Fibroblast of lung (primary cell): ENCODE results near the gene MKI67. TPM values are rescaled to one million over a fixed set of nuclear protein-coding genes. Genes with fewer than 3 reads are reported as not detected.
A peak's percentile ranks its signal among the peaks of the same experiment; 100 is the strongest.

Experiments used
- DNase-seq, 2 donors: peaks; one replicate each; pipeline versions ENCODE4 v3.0.0 to v3.0.0-alpha.2; 2010; ENCODE audit warnings: low read depth in 2 of 2
- H2AFZ ChIP-seq: 2 replicates; pipeline ENCODE4 v1.5.1; 2012; ENCODE audit warnings: low read length, control low read depth, inconsistent platforms
- H3K27ac ChIP-seq: 2 replicates; pipeline ENCODE4 v1.5.1; 2011; ENCODE audit warnings: low read length, control low read depth; ENCODE audit not compliant: insufficient read depth
- H3K27me3 ChIP-seq: 2 replicates; pipeline ENCODE4 v1.5.1; 2011; ENCODE audit warnings: mild to moderate bottlenecking, low read length; ENCODE audit not compliant: control insufficient read depth, insufficient read depth
- H3K36me3 ChIP-seq: 2 replicates; pipeline ENCODE4 v1.5.1; 2011; ENCODE audit warnings: low read length; ENCODE audit not compliant: control insufficient read depth, insufficient read depth
- H3K4me1 ChIP-seq: 2 replicates; pipeline ENCODE4 v1.5.1; 2011; ENCODE audit warnings: low read length; ENCODE audit not compliant: control insufficient read depth, insufficient read depth; ENCODE audit errors: extremely low read depth
- H3K4me2 ChIP-seq: 2 replicates; pipeline ENCODE4 v1.5.1; 2011; ENCODE audit warnings: low read length, control low read depth; ENCODE audit not compliant: insufficient read depth; ENCODE audit errors: extremely low read depth
- H3K4me3 ChIP-seq, 4 experiments: fragments of 200-600 bp in 1 of 4; sonication (generic) in 1 of 4; replicated peaks in 1 of 4; 2 replicates each; pipeline ENCODE4 v1.5.1; 2011 to 2016; ENCODE audit warnings: low read length in 4 of 4, low read depth in 3 of 4, mild to moderate bottlenecking in 3 of 4, control low read depth in 2 of 4, inconsistent platforms in 1 of 4, mixed read lengths in 1 of 4; ENCODE audit not compliant: insufficient read depth in 1 of 4; ENCODE audit errors: control extremely low read depth in 1 of 4
- H3K79me2 ChIP-seq: 2 replicates; pipeline ENCODE4 v1.5.1; 2012; ENCODE audit warnings: mild to moderate bottlenecking, low read length, inconsistent platforms; ENCODE audit not compliant: control insufficient read depth, insufficient read depth
- H3K9ac ChIP-seq: 2 replicates; pipeline ENCODE4 v1.5.1; 2011; ENCODE audit warnings: mild to moderate bottlenecking, low read length, control low read depth; ENCODE audit not compliant: insufficient read depth
- H3K9me3 ChIP-seq: 2 replicates; pipeline ENCODE4 v1.5.1; 2012; ENCODE audit warnings: low read depth, low read length; ENCODE audit not compliant: control insufficient read depth, insufficient read depth
- H4K20me1 ChIP-seq: 2 replicates; pipeline ENCODE4 v1.5.1; 2011; ENCODE audit warnings: low read length; ENCODE audit not compliant: control insufficient read depth, insufficient read depth; ENCODE audit errors: extremely low read depth
- CTCF ChIP-seq, 2 donors: IDR thresholded peaks in 1 of 2; conservative IDR thresholded peaks in 1 of 2; 1 replicate in 1 of 2; 2 replicates in 1 of 2; pipeline ENCODE4 v1.5.1; 2011 to 2012; ENCODE audit warnings: low read length in 2 of 2, control low read depth in 1 of 2, inconsistent platforms in 1 of 2, low read depth in 1 of 2, mild to moderate bottlenecking in 1 of 2
- EZH2 ChIP-seq: IDR thresholded peaks from 2 replicates; pipeline ENCODE4 v1.5.1; 2012; ENCODE audit warnings: low read length, control low read depth, mild to moderate bottlenecking; ENCODE audit errors: missing control alignments
- polyA minus RNA-seq: library from RNA; depleted of rRNA, polyadenylated mRNA; stranded (reverse); fragments of >200 nt; gene quantifications from 2 replicates; pipeline ENCODE4 v1.2.3, GENCODE V29; 2011; ENCODE audit warnings: low replicate concordance
- polyA plus RNA-seq, 2 donors: library from polyadenylated mRNA; depleted of rRNA in 1 of 2; stranded (reverse) in 1 of 2; unstranded in 1 of 2; fragments of >200 nt; gene quantifications; 2 replicates each; pipeline ENCODE4 v1.2.1, GENCODE V29; 2011 to 2012; ENCODE audit warnings: missing spikeins in 1 of 2
- total RNA-seq: library from RNA; depleted of rRNA; stranded (reverse); fragments of >200 nt; gene quantifications from 2 replicates; pipeline ENCODE4 v1.2.1, GENCODE V29; 2014

Gene MKI67
- total RNA-seq, result 0.26 and 4.3 TPM in 2 replicates
- 6.4 and 24.8 TPM in 2 replicates for polyA plus RNA-seq
- 8.1 and 24.3 TPM in 2 replicates for polyA plus RNA-seq (2012)
- polyA minus RNA-seq, result 5.0 and 18.7 TPM in 2 replicates

GRCh38 chr10:128125944-128126764, at the start of gene MKI67:
MKI67 (minus strand) TSS chr10:128126423; CDS start chr10:128125667, 756 bp downstream.
- peak; percentile 78 to 83 for DNase-seq
- H3K9ac ChIP-seq, result peak within 1 kb of the TSS; percentile 61
- H3K36me3 ChIP-seq, result no peaks in the 10 kb centered on the region
- H2AFZ ChIP-seq, result peak within 1 kb of the TSS; percentile 71
- peaks cover 47% of the 10 kb centered on the region for H3K79me2 ChIP-seq
- peak within 1 kb of the TSS; percentile 60 to 79 (median 69) for H3K4me3 ChIP-seq
- H3K4me2 ChIP-seq, result peak within 1 kb of the TSS; percentile 92
- H3K27ac ChIP-seq, result peak within 1 kb of the TSS; percentile 84
- TF ChIP-seq CTCF (conservative IDR thresholded peaks at IDR 0.05 in 1 of 2, IDR thresholded peaks at IDR 0.05 in 1 of 2; ENCODE audit: low read depth in 1 of 2, low read length in 2 of 2) (no peak), EZH2 (no peak)
- H3K27me3 ChIP-seq, result no peaks in the 10 kb centered on the region
- H3K9me3 ChIP-seq, result no peaks in the 10 kb centered on the region
- H4K20me1 ChIP-seq, result no peaks in the 10 kb centered on the region
- peaks cover 3% of the 10 kb centered on the region for H3K4me1 ChIP-seq

GRCh38 chr10:128174581-128175559, 48.6 kb upstream of the MKI67 start:
- TF ChIP-seq EZH2, result no peak
- TF ChIP-seq CTCF (conservative IDR thresholded peaks at IDR 0.05 in 1 of 2, IDR thresholded peaks at IDR 0.05 in 1 of 2; ENCODE audit: low read depth in 1 of 2, low read length in 2 of 2), result no peak
- Histone ChIP-seq H3K27ac (no peak overlapping the region), H3K27me3 (no peaks in the 10 kb centered on the region), H3K9ac (no peak overlapping the region), H2AFZ (no peak overlapping the region), H3K4me3 (no peak overlapping the region), H3K9me3 (no peaks in the 10 kb centered on the region), H3K36me3 (no peaks in the 10 kb centered on the region), H4K20me1 (no peaks in the 10 kb centered on the region), H3K79me2 (no peaks in the 10 kb centered on the region), H3K4me2 (no peak overlapping the region), H3K4me1 (no peaks in the 10 kb centered on the region)
- DNase-seq, result no peak

GRCh38 chr10:128173386-128173785, 47.2 kb upstream of the MKI67 start:
- TF ChIP-seq CTCF (conservative IDR thresholded peaks at IDR 0.05 in 1 of 2, IDR thresholded peaks at IDR 0.05 in 1 of 2; ENCODE audit: low read depth in 1 of 2, low read length in 2 of 2) (no peak), EZH2 (no peak)
- Histone ChIP-seq H3K27me3 (no peaks in the 10 kb centered on the region), H4K20me1 (no peaks in the 10 kb centered on the region), H3K4me2 (no peak overlapping the region), H3K79me2 (no peaks in the 10 kb centered on the region), H3K4me3 (no peak overlapping the region), H3K9me3 (no peaks in the 10 kb centered on the region), H3K27ac (no peak overlapping the region), H2AFZ (no peak overlapping the region), H3K9ac (no peak overlapping the region), H3K36me3 (no peaks in the 10 kb centered on the region), H3K4me1 (no peaks in the 10 kb centered on the region)
- peak; percentile 8 to 20 for DNase-seq
